Activated CD4-positive, CD25-positive, alpha-beta regulatory T cell treated with anti-CD3 and anti-CD28 coated beads, Interleukin-2, amount 50 U/mL, for 24 hours (primary cell): ENCODE data around the gene C14orf132.

Experiments
- ATAC-seq, 2 donors: fragments of 150-1000 bp; cut with Tn5 transposase; one replicate each; pipeline ENCODE4 v1.10.0; 2021; ENCODE audit warnings: mild to moderate bottlenecking in 1 of 2, moderate library complexity in 1 of 2

The C14orf132 gene

DNA sequence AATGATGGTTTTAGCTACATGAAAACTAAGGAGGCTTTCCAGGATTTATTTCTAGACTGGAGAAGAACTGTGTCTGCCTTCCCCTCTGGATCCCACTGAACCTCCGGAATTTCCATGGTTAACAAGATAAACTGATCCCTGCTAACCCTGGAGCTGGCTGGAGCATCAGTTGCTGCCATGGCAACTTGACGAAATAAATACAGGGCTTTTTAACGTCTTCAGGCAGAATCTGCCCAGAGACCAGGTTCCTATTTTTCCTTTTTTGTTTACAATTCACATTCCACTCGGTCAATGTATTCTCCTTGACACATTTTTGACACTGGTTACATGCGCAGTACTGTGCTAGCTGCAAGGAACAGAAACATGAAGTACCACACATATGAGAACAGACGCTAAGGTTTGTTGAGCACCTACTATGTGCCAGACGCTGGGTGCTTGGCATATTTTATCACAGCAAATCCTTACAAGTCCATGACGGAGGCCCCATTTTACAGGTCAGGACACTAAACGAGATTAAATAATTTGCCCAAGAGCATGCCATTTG lies 1.7 kb downstream of the C14orf132 start:
- ATAC-seq = no peak

DNA sequence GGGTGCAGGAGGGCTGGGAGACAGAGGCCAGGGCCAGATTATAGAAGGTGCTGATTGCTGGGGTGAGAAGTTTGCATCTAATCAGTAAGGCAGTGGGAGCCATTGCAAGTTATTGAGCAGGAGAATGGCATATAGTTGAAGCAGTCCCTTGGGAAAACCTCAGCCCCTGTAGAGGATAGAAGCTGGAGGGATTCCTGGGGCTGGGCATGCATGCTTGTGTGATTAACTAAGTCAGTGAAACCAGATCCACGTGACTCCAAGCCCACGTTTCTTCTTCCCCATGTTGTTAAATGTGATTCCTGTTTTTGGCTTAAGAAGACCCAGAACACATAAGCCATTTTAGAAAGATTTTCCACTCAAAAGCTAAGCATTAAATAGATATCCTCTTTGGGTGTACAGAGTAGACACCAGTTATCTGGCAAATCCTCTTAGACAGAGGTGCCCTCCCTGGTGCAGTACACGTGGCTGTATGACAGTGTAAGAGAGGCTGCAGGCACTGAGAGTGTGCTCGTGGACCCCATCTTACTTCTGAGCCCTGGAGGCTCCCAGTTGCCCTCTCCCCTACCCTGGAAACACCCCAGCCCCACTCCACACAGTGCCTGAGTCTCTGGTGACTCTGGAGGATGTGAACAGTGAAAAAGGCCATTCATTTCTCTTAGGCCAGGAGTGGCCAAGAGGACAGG lies 3.2 kb downstream of the C14orf132 start:
- ATAC-seq = no peak

DNA sequence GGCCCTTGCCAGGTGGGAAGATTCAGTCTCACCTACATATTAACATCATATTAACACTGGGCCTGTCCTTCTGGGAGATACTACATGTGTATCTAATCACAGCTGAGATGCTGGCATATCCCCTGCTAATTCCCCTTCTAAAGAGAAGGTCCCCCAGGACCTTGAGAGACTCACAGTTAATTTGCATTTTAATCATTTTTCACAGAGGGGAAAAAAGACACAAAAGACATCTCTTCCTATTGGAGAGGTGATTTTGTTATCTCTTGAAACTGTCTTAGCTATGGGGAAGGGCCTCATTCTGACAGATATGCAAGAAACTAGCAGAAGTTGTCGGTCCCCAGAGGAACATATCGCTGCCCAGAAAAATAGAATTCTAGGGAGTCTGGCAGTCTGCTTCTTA lies 7.5 kb downstream of the C14orf132 start:
- no peak for ATAC-seq

DNA sequence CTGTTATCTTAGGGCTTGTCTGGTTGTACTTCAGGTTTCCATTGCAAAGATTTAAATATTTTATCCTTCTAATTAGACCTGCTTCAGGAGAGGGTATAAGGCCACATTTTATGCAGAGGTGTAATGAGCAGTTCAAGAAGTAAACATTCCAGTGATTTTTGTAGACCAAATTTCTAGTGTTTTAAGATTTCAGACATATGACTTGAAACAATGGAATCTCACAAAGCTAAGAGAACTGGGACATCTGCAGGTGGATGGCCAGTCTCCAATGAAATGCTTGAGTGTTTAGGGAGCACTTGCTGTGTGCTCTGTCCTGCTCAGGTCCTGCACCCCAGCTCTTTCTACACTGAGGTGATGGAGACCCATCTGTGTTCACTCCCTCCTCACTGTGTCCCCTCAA lies 7.9 kb downstream of the C14orf132 start:
- ATAC-seq = no peak

DNA sequence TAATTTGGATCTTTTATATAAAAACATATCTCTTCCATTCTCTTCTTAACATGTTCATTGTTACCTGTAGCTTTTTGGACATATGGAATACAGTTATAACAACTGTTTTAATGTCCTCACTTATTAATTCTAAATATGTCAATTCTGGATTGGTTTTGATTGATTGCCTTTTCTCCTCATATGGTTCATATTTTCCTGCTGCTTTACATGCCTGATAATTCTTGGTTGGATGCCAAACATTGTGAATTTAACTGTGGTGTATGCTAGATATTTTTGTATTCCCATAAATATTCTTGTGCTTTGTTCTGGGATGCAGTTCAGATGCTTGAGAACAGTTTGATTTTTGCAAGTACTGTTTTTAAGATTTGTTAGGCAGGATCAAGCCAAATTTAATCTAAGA lies 10.8 kb downstream of the C14orf132 start:
- no peak for ATAC-seq

DNA sequence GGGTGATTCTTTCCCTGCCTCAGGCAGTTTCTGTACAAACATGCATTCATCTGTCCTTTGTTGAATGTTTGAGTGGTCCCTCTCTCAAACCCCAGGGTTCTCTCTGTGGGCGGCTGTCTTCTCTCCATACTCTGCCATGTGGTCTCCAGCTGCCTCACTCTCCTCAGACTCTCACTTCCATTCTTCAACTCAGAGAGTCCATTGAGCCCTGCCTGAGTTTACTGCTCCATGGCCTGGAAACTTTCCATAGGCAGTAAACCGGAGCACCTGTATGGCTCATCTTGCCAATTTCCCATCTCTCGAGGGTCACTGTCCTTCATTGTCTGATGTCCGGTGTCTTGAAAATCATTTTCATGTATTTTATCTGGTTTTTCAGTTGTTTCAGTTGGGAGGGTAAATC lies 11.3 kb downstream of the C14orf132 start:
- ATAC-seq = no peak

DNA sequence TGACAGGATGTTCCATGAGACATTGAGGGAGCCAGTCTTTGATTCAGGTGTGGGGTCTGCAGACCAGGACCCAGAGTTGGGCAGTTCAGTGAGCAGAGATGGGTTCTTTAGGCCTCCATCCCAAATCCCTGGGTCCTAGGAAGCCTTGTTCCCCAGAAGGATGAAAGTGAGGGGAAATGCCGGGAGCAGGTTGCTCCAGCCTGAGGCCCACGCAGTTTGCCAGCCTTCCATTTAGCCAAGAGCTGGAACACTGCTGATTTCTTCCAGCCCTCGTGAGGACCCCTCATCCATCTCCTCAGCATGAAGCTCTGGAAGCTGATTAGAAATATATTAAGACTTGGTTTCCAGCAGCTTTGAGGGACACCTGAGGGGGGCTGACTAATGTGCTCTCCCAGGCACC lies 12.1 kb downstream of the C14orf132 start:
- ATAC-seq = no peak

DNA sequence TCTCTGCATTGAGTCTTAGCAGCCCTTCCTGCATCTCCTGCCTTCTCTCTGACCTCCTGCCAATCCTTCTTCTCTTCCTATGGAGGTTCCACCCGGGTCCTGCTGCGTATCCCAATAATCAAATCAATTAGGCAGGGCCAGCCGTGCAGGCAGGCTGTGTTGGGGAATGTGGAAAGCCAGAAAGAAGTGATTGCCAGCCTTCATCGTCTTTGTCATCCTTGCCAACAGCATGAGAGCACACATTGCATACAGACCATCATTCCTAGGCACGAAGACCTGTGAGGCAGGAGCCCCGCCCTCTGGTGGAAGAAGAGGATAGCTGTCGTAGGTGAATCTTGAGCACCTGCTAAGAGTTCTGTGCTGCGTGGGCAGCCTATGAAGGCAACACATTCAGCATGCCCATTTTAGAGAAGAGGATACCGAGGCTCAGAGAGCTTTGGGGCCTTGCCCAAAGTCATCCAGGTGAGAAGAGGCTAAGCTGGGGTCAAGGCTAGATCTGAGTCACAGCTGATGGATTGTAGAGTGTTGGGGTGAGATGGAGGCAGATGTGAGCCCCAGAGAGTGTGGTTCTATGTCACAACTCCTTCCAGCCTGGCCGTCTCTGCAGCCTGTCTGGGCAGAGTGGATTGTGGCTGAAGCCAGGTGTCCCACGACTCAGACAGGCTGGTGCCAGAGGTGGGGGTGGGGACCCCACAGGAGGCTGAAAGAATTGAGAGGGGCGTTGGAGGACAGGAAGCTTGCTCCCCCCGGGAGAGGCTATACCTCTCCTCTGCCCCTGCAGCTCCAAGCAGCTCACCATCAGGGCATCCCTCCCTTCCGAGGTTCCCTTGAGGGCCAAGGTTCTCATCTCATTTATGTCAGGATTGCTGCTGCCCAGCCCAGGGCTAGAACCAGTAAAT lies 12.7 kb downstream of the C14orf132 start:
- no peak for ATAC-seq

DNA sequence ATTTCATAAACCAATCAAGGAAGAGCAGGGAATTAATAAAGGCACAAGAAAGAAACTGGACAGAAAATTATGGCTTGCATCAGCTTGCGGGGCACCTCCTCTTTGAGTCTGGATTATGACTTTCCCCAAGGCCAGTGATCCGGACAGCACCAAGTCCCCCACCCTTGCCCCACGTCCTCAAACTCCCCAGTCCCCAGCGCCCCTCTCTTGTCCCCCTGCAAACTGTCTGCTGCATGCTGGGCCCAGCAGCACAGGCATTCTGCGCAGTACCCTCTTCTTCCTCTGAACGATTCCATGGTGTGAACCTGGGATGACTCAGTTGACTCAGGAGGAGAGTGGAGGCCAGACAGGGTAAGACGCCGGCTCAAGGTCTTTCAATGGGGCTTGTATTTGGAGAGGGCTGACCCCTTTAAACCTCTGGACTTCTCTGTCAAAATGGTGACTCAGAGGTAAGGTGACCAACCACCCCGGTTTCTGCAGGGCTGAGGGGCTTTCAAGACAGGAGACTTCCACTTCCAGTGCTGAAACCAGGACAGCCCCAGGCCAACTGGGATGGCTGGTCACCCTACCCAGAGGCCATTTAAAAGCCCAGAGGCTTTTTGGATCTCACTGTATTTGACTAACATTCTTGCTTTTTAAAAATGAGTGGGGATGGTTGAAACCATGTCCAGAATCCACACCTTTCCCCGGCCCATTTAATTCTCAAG lies 13.5 kb downstream of the C14orf132 start:
- ATAC-seq = no peak

DNA sequence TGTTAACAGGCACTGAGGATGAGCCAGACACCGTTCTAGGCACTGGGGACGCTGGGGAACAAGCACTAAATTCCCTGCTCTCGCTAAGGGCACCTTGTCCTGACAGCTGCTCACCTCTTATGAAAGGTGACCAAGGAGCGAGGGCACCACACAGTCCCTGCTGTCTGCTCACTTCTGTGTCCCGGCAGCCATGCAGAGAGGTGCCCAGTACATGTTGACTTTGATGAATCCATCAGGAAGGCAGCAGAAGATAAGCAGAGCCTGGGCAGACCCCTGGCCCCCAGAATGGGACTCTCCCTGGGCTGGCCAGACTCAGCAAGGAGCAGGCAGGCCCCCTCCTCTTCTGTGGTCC lies 14.1 kb downstream of the C14orf132 start:
- no peak for ATAC-seq

DNA sequence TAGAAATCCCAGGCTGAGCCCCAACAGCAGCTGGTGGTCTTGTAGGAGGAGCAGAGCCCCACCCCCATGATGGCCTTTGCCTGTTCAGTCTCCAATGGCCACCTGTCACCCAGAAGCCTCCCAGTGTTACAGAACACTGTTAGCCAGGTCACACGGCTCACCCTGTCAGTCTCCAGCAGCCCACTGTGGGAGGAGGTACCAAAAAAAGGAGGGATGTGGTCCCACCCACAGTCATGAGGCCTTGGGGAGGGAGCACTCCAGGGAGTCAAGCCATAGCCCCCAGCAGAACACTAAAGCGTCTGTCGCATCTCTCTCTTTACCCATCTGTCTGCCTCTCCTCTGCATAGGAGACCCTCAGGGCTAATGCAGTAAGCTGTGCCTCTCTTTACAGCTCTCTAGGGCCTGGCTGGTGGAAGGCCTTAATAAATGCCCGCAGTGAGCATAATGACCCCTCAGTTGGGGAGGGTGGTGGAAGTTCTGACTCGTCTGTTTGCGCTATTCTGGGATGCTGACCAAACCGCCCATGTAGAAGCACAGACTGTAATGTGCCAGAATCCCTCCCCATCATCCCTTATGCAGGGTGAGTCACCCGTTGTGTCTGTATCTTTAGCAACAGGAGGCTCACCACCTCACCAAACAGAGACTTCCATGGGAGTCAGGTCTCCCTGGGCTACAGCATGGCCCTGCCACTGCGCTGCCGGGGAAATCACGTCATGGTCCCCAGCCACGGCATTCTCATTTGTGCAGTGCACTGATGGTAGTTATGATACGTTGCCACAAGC lies 14.6 kb downstream of the C14orf132 start:
- no peak for ATAC-seq

DNA sequence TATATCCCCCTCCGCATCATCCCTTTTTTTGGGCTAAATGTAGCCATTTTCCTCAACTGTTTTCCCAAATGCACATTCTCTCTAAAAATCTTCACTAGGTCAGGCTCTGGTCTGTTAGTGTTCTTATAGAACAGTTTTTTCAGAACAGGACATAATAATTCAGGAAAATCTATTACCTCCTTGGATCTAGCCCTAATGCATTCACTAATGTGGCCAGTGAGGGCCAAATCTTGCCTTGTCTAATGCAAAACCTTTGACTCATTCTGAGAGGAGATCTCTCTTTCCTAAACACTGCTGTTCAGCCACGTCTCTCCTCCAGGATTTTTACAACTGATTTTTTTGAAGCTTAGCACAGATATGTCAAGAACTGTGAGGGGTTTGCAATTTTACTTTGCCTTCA lies 15.5 kb downstream of the C14orf132 start:
- no peak for ATAC-seq

DNA sequence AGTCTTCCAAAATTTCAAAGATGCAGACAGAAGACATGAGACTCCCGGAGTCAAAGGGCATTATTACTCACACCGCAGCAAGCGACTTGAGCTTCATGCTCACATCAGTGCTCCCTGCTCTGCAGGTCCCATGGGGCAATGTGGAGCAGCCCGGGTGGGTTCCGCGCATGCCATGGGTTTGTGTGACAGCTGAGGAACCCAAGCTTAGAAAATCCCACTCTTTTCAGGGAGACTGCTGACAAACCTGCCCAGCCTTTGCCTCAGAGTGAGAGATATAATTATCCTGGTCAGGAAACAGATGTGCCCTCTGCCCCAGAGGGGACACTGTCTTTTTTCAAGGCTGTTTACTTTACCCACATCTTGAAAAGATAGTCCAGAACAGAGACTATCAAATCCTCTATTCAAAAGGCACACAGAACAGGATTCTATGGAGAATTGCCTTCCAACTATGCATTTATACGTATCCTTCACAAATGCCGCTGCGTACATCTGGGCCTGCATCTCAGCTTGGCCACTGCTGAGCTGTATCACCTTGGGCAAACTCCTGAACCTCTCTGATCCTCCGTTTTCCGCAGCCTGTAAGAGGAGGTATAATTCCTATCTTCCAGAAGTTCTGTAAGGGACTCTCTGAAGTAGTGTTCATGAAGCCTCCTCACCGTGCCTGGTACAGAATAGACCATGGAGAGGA lies 16.0 kb downstream of the C14orf132 start:
- no peak for ATAC-seq

DNA sequence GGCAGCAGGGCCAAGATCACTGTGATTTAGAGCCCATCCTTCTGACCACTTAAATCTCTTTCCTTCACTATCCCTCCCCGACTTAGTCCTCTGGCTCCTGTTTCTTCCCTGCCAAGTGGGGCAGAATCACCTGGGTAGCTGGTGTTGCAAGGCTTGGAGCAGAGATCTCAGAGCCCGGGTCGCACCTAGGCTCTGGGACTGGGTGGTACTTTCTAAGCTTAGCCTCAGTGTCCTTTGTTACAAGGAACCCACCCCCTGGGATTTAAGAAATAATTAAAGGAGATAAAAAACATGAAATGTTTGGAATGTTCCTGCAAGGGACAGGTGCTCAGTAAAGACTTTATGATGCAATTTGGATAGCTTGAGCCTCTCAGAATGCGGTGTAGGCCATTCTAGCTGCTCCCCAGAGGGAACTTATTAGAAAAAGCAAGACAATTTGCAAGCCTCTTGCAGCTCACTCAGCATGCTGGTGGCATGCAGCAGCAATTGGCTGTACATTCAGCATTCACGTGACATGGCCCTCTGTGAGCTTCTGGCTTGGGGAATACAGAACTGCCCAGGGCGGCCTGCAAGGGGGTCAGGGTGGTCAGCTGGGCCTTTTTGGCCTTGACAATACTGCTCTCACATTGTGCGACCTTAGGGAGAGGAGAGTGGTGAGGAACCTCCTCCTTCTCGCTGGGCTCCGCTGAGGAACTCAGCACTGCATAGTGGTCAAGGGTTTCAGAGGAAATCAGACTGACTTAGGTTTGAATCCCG lies 16.8 kb downstream of the C14orf132 start:
- no peak for ATAC-seq

DNA sequence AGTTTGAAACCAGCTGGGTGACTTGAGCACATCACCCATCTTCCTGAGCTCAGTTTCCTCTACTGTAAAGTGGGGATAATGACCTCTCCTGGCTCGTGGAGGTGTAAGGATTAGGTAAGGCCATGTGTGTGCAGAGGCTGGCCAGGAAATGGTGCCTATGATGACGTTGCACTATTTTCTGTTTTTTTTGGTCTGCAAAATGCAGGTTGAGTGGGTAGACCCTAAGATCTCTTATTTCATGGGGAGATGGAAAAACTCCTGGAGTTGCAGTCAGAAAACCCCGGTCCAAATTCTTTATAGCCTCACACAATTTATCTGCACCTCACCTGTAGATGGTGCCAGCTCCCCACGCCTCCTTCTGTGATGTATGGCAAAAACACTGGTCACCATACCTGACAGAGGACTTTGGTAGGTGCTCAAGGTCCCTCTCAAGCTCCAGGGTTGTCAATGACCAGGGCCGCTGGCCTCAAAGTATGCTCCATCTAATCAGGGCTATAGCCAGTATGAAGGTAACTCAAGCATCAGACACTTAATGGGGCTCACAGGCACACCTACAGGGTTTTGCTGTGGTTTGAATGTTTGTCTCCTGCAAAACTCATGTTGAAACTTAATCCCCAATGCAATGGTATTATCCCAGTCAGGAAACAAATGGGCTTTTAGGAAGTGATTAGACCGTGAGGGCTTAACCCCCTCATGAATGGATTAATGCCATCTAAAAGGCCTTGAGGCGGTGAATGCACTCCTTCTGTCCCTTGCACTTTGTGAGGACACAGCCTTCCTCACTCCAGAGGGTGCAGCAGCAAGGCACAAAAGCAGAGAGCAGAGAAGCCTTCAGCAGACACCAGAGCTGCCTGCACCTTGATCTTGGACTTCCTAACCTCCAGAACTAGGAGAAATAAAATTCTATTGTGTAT lies 17.6 kb downstream of the C14orf132 start:
- no peak for ATAC-seq

DNA sequence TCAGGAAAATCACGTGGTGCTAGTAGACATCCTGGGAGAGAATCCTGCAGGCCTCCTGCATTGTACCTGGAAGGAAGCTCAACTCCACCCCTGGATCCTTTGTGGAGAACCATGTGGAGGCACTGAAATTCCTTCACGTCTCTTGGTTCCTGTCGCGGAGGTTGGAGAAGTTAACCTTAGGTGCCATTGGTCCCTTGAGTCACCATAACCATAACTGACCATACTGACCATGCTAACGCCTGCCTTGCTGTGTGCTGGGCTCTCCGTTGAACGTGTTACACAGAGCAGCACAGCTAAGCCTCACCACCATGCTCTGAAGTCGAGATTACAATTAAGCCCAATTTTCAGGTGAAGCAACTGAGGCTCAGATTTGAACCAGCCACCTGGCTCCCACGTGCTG lies 18.6 kb downstream of the C14orf132 start:
- ATAC-seq = no peak

DNA sequence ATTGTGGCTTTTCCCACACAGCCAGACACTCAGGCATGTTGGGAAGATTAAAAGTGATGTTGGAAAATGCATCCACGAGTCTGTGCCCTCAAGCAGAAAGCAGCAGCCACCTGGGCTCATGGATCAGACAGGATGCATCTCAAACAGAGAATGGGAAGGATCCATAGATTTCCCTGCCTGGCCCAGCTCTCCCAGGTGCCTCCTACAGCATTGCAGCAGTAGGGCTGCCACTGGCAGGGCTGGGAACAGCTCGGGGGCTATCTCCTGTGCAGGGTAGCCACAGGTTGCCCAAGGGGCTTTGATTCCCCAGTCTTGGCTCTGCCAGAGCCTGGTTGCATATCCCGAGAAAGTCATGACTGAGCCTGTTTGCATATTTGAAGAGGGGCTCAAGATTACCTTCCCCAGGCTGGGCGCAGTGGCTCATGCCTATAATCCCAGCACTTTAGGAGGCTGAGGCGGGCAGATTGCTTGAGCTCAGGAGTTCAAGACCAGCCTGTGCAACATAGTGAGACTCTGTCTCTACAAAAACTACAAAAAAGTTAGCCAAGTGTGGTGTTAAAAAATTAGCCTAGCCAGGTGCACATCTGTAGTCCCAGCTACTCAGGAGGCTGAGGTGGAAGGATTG lies 19.5 kb downstream of the C14orf132 start:
- ATAC-seq = no peak

DNA sequence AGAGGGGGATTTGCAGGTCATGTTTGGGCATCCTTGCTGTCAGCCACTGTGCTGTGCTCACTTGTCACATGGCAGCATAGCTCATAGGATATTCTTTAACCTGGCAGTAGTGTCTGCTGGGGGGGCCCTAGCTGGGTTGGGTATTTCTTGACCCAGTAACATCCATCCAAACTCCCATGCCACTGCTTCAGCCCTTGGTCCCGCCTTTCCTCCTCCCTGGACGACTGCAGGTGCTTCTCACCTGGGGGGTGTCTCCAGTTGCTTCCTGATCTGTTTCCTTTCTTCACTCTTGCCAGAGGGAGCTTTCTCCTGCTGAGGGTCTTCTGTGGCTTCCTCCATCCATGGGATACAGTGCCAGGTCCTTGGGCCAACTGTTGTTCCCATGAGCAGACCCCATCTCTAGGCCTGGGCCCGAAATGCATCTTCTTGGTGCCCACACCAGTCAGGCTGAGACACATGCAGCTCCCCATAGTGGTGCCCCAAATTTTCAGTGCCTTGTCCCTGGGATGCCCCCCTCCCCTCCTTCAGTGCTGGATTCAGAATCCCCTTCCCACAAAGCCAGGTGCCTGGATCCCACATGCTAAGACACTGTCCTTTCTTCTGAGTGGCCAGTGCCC lies 20.5 kb downstream of the C14orf132 start:
- ATAC-seq = no peak
